Inflammatory macrophage treated with lipopolysaccharide for 4 hours (primary cell): Measurements from ENCODE around the gene PPM1L.
A peak's percentile ranks its signal among the peaks of the same experiment; 100 is the strongest.

ENCODE experiments used
- DNase-seq: peaks from one replicate; pipeline ENCODE4 v3.0.0-alpha.2; 2020

The PPM1L gene

DNA sequence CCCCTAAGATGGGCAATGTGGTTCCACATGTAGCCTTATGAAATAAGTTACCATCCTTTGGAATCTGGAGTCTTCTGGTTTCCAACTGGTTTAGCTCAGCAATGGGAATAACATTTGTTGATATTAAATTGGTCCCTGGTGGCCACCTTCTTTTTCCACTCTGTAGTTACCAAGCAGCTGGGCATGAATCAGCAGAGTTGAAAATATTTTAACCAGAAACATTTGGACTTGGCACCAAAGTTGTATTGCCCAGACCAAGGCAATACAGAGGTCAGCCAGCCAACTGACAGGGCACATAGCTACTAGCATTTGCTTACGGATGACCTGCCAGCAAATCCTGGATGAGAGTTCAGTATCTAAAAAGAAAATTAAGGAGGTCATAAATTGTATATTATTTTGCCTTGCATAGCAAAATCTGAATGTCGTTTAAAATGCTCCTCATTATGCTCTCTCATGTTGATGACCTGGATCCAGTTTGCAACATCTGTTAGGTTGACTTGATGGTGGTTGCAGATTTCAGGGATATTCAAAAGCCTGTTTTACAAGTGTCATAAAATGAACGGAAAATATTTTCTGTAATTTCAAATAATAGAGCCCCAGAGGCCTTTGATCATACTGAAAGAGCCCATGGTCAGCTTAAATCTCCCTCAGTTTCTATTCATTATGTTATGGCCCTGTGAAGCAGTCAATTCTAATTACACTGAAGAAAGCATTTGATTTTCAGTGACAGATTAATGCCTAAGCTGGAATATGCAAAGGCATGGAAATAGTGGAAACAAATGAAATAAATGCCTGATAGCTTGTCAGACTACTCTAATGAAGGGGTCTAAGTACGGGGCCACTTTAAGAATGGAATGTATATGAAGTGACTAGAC is 54.6 kb downstream of the PPM1L start:
- DNase-seq = no peak

DNA sequence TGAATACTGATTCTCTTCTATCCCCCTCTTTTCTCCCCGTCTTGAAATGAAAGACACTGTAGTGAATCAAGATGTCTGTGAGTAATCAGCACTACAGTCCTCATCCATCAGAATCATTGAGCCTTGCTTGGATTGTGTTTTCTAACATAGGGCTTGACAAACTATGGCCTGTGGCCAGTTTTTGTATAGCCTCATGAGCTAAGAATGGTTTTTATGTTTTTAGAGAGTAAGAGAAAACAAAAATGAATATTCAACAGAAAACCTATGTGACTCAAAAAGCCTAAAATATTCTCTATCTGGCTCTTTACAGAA is 55.2 kb downstream of the PPM1L start:
- DNase-seq = no peak

DNA sequence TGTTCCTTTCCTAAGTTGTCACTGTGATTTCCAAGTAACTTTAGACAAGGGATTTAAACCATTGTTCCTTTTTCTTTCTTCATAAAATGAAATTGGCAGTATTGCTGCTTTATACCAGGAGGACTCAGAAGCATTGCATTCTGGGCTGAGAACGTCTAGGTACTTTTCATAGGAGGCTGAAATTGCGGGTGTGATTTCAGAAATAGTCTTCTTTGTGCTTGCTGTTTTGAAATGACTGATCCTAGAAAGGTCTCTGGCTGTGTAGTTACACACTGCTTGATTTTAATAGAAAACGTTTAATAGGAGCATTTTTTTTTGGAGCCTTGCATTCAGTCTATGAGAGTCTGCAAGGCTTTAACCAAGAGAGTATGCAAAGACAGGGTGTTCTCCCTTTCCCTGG is 56.3 kb downstream of the PPM1L start:
- no peak for DNase-seq

DNA sequence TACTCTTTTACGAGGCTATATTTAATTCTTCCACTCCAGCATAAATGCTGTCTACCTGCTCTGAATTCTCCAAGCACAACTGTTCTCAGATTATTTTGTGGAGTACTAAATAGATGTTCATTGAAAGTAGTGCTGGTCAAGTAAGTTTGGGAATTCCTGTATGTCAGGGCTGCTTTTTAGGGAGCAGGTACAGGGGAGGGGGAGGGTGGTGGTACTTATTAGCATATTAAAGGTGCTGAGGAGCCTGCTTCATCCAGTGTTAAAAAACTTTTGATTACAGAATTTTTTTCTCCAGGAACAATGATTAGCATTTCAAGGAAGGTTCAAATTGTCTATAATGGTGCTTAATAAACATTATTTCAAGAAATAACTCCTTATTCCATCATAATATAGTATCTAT is 59.2 kb downstream of the PPM1L start:
- no peak for DNase-seq

DNA sequence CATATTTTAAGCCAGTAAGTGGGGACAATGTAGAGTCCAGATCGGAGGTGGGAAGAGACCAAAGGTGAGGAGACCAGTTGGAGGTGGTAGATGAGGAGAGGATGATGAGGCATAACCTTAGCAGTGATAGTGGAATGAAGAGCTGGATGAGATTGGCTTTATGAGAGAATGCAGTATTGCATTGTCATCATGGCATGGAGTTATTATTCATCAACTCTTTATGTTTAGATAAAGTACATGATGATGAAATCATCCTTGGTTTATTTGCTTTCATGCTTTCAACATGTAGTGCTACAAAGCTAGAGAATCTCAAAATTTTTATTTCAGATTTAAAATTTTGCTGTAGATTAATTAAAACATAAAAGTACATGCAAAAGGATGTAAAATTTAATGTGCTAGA is 64.0 kb downstream of the PPM1L start:
- DNase-seq = no peak

DNA sequence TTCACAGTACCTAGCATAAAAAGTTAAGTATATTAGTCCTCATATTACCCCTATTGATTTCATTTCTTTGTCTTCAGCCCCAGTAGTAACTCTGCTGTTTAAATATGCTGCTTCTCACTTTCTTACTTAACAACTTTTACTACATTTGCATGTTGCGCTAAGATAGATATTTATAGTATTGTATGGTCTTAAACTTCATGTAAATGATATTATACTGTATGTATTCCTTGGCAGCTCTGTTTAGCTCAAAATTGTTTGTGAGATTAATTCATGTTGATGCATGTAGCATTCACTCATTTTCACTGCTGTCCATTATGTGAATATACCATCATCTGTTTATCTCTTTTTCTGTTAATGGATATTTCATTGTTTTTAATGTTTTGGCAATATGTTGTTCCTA is 64.4 kb downstream of the PPM1L start:
- DNase-seq = no peak

DNA sequence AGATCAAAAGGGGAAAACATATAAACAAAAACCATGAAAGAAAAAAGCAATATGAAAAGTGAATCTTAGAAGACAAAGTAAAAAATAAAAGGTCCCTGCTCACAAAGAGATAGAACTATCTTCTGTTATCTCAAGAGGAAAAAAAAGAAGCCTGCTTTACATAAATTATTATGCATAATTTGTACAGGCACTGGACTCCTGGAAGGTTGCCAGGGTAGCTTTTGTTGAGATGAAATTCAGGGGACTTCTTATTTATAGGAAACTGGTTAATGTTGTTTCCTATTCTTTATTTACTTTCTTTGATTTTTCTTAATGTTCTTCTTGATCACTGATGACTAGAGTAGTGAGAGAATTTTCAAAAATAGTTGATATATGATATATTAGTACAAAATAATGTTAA is 66.9 kb downstream of the PPM1L start:
- DNase-seq = no peak

DNA sequence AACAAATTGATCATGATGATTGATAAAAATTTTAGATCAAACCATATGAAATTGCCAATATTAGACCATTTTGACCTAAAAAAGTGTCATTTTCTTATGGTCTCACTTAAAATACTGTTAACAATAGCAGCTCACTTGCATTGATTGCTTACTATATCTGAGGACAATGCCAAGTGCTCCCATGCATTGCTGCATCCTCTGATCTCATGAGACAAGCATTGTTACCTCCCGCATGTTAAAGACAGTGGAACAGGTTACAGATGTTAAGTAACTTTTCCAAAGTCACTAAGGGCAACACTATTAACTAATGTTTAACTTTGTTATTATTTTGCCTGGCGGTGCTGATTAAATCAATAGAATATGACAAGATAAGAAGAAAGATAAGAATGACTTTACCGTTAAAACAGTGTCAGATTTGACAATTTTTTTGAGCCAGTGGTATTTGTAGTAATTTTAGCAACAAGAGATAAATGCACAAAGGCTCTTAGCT is 69.3 kb downstream of the PPM1L start:
- no peak for DNase-seq

DNA sequence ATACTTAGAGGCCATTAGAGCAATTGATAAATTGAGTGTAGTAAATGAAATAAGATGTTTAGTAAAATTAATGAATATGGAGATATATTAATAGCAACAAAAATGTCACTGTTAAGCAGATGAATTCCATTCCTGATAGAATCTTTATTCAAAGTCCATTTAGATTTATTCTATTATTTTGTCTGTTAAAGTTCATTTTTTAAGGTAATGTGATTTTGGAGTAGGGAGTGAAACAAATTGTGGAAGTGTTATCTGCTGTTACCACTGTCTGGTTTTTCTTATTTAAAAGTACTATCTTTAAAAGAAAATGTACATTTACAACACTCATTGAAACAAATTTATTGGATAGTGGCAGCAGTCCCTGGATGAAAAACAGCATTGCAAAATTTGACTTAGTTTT is 70.4 kb downstream of the PPM1L start:
- no peak for DNase-seq

DNA sequence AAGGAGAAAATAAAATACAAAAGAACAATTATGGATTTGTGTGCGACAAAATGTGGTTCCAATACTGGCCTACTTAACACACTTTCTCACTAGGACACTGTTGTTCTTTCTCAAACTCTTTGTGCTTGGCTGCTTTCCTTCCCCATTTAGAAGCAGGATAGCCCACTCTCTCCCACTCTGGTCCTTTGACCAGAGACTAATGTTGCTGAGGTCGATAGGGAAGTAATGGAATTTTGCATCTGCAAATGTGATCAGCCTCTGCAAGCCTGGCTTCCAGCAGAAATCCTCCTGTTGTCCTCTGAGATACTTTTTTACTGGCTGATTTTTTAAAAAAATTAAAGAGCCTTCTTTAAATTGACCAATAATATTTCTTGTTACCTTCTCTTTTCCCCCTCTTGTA is 71.0 kb downstream of the PPM1L start:
- DNase-seq = no peak

DNA sequence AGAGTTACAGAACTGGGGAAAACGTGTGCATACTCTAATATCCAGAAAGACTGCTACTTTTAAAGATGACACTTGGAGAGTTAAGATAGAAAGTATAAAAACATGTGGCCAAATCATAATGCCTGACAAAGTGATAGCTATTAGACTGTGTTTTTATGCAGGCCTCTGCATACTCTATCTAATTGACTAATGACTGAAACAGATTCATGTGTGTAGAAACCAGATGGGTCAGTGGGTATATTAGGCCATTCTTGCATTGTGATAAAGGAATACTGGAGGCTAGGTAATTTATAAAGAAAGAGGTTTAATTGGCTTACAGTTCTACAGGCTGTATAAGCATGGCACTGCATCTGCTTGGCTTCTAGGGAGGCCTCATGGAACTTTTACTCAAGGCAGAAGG is 71.5 kb downstream of the PPM1L start:
- no peak for DNase-seq

DNA sequence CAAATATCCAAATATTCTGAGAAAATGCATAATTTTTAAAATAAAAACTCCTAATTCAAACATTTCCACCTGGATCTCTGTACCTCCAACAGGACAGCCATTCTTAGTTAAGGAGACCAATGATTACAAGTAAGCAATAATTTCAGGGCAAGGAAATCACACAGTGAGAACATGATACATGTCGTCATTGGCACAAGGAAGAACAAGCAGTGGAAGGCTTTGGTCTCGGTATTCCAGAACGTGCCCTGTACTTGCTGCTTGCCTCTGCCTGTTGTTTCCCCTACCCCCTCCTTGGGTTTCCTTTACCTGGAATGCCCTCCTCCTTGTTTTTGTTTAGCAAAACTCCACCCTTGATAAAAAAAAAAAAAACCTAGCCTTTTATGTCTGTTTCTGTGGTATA is 72.8 kb downstream of the PPM1L start:
- no peak for DNase-seq

DNA sequence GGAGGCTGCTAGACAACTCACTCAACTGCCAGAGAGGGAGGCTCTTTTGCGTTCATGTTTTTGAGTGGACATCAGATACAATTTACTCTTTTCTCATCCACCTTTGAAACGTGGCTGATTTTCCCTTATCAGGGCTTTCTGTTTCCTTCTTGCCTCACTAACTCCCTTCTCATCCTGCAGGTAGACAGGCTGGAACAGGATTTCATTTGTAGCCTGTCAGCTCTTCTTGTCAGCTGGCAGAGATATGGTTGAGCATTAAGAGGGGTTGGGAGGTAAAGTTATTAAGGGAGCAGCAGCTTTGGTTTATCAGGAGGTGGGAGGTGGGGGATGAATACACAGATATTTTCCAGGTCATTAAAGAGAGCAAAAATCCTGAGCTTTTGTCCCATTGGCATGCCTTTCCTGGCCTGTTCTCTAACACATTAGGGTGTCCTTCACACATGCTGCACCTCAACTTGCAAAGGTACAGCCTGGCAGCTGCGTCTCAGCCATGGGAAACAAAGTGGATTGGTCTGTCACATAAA is 73.5 kb downstream of the PPM1L start:
- no peak for DNase-seq

DNA sequence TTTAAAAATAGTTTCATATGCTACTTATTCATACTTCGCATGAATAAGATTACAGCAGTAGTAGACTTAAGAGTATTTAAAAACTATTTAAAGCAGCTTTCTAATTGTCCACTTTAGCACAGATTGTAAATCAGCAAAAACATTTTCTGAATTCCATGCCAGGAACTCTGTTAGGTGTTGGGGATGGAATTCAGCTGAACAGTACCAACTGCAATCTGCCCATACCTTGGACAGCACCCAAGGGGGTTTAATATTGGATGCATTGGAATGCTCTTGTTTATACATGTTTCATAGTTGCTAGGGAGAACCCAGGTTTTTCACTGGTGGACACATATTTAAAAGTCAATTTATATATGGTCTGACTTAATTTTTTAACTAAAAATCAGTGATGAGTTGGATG is 74.8 kb downstream of the PPM1L start:
- DNase-seq = no peak

DNA sequence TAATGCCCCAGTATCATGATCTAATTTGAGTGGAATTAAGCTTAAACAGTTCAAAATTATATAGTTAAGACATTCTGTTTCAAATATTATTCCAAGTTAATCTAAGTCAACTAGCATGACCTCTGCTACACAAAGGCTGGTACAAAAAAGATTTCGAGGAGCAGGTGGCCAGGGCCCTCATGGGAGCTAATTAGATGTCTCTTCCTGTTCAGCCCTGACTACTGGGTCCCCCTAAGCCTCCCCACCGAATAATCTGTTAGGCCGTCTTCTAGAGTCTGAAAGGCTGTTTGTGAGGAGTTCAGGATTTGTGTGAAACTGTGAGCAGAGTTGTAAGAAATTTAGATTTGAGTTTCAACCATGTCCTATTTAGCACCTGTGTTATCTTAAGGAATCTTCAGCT is 75.4 kb downstream of the PPM1L start:
- no peak for DNase-seq

DNA sequence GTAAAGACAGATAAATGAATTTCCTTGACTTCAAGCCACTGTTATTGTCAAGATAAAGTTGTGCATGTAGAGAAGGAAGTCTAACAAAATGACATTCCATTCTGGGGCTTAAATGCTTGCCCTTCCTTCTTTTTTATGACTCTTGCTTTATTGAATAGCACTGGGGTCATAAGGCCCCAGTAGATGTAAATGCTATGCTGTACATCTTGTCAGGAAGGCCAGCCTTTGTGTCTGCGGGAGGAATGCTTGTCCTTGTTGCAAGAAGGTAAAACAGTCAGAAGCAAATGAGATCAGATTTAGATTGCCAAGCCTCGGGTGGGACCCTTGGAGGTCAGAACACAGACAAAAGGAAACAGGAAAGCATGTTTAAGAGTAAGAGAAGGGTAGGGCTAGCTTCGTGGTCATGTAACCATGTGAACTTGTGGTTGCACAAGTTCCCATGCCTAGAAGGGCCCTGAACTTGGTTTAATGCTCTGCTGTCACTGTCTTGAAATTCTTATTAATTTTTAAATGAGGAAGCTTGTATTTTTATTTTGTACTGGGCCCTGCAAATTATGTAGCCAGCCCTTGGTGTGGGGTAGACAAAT is 81.5 kb downstream of the PPM1L start:
- DNase-seq = peak; percentile 43

DNA sequence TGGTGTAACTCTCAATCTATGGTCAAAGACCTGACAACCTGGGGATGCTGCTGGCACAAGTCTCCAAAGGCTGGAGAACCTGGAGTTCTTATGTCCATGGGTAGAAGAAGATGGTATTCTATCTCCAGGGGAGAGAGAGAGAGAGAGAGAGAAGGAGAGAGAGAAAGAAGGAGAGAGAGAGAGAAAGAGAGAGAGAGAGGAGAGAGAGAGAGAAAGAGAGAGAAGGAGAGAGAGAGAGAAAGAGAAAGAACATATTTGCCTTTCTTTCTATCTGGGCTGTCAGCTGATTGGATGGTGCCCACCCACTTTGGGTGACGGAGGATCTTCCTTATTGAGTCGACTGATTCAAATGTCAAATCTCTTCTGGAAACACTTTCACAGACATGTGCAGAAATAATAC is 84.6 kb downstream of the PPM1L start:
- DNase-seq = no peak

DNA sequence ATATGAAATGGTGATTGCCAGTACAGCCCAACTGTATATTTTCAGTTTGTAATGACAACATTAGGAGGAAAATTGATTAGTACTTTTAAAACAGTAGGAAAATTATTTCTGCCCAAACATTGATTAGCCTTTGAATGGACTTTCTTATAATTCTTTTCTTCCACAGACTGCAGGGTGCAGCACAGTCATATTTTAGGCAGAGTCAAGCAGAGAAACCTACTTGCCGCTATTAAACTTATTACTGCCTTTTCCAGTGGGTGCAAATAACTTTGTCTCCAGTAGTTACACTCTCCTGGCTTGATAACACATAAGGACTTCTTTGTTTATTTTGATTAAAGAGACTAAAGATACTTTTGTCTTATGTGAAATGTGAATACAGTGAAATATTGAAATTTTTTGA is 85.4 kb downstream of the PPM1L start:
- no peak for DNase-seq

DNA sequence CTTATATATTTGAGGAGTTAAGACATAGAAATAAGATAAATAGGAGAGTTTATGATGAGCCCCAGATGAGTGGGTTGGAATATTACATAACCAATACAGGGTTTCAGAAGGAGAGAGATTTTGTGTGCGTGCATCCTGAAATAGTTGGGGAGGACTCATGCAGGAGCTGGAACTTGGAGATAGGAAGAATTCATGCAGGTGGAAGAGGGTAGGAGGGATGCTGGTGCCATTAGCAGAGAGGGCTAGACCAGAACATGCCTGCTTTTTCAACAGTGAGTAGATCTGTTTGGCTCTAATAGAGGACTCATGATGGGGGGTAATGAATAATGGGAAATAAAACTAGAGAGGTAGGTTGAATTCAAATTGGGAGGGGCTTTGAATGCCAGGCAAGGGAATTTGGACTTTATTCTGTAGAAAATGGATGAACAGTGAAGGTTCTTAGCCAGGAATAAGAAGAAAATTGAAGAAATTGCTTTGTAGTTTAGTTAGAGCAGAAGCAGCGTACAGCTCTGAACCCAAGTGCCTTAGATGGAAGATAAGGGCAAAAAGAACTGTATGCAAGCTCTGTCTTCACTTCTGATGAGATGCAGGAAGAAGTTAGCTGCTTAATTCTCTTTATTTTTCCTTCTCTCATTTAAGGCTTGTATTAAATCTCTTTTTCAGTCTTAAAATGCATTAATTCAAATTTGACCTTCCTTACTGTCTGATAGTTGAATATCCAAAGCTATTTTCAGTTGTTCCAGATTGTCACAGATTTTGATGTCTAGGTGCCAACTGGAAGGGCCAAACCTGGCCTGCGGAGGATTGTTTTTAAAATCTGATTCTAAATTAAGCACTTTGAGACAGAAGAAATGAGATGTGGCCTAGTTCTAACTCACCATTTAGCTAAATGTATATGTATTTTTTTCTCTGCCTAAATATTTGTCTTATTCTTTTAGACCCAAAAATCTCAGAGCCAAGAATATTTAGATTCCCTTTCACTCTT is 86.3 kb downstream of the PPM1L start:
- no peak for DNase-seq

DNA sequence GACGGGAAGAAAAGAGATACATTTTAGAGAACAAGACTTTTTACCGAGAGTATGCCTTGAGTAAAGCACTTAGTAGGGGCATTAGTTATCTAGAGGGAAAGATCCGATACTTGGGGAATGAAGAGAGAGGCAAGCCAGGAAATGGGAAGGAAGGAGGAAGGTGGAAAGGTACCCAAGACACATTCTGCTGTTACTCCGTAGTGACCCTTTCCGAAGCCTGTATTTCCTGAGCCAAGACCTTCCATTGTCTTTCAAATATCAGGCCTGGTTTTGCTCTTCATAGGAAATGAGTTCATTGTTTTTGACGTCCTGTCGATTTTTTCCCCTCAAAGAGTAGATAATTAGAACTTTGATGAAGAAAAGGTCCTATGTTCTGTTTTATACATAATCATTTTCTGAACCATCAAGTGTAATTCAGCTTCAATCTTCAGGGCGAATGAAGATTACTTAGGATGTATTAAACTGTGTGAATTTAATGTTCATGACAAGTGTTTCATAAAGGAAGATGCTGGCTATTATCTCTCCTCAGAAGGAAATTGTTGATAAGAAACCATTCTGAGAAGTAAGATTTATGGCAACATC is 95.7 kb downstream of the PPM1L start:
- DNase-seq = no peak

DNA sequence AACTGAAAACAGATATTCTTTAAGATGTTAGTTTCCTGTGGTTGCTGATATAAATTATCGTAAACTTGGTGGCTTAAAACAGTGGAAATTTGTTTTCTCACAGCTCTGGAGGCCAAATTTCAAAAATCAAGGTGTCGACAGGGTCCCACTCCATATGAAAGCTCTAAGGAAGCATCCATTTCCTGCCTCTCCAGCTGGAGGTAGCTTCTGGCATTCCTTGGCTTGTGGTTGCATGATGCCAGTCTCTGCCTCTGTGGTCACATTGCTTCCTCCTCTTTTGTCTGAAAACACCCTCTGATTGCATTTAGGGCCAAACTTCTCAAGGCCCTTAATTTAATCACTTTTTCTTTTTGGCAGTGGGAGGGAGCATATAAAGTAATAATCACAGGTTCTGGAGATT is 96.8 kb downstream of the PPM1L start:
- no peak for DNase-seq

DNA sequence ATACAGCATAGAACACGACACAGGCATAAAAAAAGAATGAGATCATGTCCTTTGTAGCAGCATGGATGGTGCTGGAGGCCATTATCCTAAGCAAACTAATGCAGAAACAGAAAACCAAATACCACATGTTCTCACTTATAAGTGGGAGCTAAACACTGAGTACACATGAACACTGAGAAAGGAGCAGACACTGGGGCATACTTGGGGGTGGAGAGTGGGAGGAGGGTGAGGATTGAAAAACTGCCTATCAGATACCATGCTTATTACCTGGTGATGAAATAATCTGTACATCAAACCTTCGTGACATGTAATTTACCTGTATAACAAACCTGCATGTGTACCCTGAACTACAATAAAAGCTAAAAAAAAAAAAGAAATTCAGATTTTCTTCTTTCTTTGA is 100.4 kb downstream of the PPM1L start:
- DNase-seq = no peak
